NCI-H226 (cell line): ENCODE measurements around the gene PTPRG.

Source experiments
- DNase-seq: peaks from one replicate; pipeline ENCODE4 v3.0.0-alpha.2; 2015

PTPRG gene

DNA sequence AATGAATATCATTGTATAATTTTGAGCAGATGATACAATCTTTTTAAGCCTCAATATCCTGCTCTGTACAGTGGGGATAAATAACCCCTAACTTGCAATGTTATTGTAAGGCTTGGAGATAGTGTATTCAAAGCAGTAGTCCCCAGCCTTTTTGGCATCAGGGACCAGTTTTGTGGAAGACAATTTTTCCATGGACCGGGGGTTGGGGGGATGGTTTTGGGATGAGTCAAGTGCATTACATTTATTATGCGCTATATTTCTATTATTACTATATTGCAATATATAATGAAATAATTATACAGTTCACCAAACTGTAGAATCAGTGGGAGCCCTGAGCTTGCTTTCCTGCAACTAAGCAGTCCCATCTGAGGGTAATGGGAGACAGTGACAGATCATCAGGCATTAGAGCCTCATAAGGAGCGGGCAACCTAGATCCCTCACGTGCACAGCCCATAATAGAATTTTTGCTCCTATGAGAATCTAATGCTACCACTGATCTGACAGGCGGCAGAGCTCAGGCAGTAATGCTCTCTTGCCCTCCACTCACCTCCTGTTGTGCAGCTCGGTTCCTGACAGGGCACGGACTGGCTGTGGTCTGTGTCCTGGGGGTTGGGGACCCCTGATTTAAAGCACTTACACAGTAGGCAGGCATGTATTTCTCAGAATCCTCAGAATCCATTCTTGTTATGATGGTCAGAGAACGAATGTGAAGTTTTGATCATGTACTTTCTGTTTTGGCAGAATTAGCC is 102.2 kb downstream of the PTPRG start:
- DNase-seq: no peak

DNA sequence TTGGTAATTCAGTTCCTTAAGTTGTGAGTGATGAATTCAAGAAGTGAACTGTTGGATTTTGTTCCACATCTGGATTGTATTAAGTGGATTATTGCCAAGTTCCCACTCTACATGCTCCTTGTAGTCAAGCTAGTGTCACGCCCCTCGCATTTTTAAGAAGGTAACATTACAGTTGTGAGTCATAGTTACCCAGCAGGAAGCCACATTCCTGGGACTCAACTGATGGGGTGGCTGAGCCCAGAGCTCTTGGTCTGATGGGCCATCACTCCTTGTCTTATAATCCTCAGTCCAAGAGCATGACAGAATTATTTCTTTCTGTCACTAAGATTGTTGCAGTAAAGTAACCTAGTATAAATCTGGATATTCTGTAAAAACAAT is 102.7 kb downstream of the PTPRG start:
- peak; percentile 73 for DNase-seq

GRCh38 chr3:61665121-61665520 is 103.8 kb downstream of the PTPRG start:
- DNase-seq: no peak

DNA sequence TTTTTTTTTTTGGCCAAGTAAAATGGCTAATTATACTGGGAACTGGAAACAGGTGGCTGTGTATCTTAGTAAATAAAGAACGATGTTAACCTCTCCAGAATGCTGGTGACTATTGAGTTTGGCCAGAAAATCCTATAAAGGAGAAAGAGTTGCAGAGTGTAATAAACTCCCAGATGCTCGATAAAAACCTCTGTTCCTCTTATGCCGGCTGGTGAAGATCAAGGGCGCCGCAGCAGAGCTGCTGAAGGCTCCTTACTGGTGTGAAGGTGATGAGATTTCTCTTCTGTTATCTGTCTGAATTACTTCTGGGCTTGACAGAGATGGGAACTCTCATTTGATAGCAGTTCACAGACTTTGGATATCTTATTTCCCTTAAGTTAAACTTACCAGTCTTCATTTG is 104.6 kb downstream of the PTPRG start:
- DNase-seq: no peak

GRCh38 chr3:61666615-61667330 is 105.4 kb downstream of the PTPRG start:
- DNase-seq: no peak

DNA sequence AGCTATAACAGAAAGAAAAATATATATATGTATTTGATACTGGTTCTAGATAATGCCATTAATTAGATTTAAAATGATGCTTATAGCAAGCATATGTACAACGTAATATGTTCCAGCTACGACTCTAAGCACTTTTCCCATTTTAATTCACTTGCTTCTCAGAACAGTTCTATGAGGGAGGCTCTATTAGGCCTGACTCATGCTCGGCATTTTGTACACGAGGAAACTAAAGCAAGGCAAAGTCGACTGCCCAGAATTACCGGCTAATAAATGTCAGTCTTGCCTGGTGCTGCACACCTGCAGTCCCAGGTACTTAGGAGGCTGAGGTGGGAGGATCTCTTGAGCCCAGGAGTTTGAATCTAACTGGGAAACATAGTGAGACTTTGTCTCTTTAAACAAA is 106.0 kb downstream of the PTPRG start:
- no peak for DNase-seq

DNA sequence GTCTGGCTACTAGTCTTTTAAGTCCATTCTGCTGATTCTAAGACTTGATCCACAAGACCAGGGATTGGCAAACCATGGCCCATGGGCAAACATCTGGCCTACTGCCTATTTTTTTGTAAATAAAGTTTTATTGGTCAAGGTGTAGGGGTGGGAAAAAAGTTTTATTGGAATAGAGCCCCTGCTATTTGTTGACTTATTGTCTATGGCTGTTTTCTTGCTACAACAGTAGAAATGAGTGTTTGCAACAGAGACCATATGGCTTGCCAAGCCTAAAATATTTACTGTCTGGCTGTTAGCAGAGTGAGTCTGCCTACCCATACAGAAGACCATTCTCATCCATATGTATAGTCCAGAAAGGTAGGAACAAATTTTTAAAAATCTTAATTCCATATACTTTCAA is 106.4 kb downstream of the PTPRG start:
- DNase-seq: no peak

DNA sequence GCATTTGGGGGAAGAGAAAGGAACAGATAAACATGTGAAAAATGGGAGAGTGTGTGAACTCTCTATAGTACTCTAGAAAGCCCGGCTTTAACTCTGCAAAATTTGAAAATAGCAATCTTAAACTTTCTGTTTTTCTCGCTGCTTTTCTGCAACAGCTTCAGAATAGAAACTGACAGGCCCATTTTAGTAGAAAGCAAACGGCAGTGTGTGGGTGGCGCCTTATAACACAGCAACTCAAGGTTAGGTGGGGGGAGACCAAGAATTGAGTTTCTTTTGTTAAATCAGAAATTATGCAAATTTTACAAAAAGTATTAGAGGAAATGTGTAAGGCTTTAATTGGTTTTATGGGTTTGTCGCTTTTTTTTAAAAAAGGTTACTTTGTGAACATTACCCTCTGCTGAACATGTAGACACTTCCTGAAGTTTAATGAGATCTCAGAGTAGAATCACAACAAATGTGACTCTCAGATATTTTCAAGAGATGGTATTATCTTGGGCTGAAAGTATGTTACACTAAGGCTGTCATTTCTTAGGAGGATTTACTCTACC is 107.0 kb downstream of the PTPRG start:
- DNase-seq: no peak

GRCh38 chr3:61669203-61669602 is 107.8 kb downstream of the PTPRG start:
- no peak for DNase-seq

DNA sequence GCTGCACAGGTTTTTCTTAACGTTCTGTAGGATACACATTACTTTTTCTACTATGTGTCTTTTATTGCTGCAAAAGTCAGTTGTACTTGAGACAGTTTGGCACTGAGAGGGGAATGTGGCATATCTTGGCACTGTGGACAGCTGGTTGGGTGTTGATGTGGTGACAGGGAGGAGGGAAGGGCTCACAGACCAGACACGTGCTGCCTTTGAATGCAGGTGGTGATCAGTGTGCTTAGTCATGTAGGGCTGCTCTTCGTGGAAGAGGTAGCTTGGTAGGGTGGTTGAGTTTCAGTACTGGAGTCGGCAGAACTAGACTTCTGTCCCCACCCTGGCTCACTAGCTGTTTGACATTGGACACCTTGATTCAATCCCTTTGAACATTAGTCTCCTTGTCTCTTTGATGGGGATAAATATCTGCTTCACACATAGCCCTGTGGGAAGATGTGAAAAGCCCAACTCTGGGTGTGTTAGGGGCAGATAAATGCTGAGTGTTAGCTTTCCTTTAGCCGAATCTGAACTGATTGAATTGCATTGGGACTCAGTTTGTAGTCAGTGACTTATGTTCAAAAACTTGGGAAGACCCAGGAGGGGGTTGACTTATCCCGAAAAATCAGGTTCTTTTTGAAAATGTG is 108.4 kb downstream of the PTPRG start:
- no peak for DNase-seq

- DNase-seq: no peak
These were observed 112.3 kb downstream of the PTPRG start for GRCh38 chr3:61673651-61674050.

DNA sequence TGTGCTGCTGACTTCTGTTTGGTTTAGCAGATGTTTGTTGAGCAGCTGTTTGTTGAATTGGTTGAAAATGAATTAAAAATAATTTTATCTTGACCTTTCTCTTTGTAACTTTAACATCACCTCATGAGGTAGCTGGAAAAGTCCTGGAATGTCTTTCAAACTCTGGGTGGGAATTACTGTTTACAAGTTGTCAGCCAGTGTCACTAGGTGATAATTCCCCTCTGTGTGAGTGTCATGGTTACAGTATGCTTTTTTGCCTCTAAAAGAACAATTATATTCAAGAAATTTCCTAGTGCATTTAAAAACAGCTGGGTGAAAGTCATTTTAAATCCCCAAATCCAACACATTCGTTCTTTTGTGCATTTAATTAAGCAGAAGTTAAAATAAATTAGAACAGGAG is 113.2 kb downstream of the PTPRG start:
- DNase-seq: no peak

DNA sequence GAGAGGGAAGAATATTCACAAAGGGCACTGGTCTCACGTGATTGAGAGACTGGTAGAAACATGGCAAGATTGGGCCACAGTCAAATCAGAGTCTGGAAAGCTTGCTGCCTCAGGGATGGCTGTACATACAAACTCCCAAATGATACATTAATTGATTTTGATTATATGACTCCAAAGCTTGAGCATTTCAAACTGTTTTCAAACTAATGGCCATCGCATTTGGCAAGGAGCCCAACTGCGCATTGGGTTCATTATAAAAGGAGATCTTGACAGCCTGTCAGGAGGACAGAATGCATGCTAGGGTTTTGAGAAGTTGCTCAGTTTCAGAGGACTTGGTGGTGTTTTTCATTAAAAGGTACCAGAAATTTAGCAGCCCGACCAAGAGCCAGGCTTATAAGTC is 117.7 kb downstream of the PTPRG start:
- no peak for DNase-seq

- no peak for DNase-seq
These were observed 119.2 kb downstream of the PTPRG start for GRCh38 chr3:61680617-61681016.

GRCh38 chr3:61681636-61682035 is 120.3 kb downstream of the PTPRG start:
- DNase-seq: no peak

GRCh38 chr3:61682671-61683548 is 121.5 kb downstream of the PTPRG start:
- no peak for DNase-seq

DNA sequence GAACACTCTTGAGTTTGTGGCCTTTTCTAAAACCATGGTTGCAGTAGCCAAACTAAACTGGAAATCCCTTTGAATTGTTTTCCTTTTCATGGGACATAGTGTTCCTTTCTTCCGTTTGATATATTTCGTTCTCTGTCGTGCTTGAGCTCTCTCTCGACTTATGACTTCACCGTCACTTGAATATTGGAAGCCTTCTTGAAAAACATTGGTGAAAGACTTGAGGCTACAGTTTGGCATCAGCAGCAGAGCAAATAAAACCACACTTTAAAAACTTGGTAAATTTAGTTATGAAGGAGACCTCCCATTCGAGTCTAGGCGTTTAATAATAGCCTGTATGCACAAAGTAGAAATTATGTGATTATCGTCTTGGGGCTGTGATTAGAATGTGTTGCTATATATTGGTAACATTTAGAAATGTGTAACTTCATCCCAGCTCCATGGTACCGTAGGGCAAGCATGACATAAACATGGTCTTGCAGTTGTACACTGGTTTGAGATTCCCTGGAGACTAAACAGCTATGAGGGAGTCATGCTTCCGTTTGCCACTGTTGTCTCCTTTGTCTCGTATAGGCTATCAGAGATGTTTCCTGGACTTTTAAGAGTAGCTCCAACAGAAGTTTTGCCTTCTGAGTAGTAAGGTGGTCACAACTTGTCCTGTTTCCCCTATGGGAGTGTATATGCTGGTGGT is 122.3 kb downstream of the PTPRG start:
- DNase-seq: no peak

DNA sequence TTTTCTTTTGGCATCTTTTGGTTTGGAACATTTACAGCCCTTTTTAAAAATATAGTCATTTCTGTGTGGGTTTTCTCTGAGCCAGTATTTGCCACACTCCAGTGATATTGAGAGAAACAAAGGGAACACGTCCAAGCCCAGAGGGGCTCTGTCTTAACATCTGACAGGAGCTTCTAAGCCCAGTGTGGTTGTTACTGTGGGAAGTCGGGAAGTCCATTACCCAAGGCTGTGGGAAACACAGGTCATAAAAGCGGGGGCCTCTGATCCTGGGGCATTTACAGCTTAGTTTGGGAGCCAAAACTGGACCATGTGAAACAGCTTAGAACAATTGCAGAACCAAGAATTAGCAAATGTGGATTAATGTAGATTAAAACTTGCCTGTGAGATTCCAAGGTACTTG is 123.0 kb downstream of the PTPRG start:
- DNase-seq: no peak

GRCh38 chr3:61685755-61686154 is 124.4 kb downstream of the PTPRG start:
- no peak for DNase-seq

- peak; percentile 13 for DNase-seq
These were observed 124.9 kb downstream of the PTPRG start for GRCh38 chr3:61686228-61686648.

- DNase-seq: no peak
These were observed 125.8 kb downstream of the PTPRG start for GRCh38 chr3:61687206-61687605.

DNA sequence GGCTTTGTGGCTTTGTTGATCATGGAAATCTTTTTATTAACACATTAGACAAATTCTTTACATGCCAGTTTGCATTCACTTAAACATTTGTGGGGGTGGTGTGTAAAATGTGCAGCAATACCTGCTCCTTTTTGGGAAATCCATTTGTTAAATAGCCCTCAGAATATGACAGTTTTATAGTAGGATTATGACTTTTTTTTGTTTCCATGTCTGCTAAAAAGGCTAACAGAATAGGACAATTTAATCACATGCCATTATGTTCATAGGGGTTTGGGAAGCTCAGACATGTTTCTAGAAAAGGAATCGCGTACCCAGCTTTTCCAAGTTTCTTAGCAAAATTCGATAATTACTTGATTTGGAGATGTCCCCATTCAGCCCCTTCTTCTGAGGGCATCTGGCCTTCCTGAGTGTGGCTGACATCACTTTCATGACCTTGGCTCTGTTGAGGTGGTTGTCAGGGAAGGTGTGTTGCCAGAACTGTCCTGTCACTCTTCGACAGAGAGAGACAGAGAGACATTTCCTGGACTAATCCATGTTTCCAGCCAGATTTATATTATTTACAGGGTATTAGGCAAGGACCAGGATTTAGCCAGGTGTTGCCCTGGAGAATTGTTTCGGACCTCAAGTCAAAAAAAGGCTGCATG is 126.4 kb downstream of the PTPRG start:
- no peak for DNase-seq
